Suprapubic skin (tissue), 4 donors: ENCODE results near the gene FRYL.

ENCODE experiments used
- POLR2A ChIP-seq, 2 donors: fragments of 450-650 bp; IDR thresholded peaks; one replicate each; pipeline ENCODE4 v1.6.1; 2017; ENCODE audit warnings: antibody characterized with exemption in 2 of 2, mild to moderate bottlenecking in 2 of 2, moderate library complexity in 2 of 2
- POLR2AphosphoS5 ChIP-seq, 3 donors: sonication (generic); formaldehyde crosslinking; IDR thresholded peaks; one replicate each; pipeline ENCODE4 v1.6.1; 2017; ENCODE audit warnings: antibody characterized with exemption in 3 of 3
- TF ChIP-seq, protein P1 (sequence below), 2 donors: fragments of 200-600 bp in 1 of 2; fragments of 450-650 bp in 1 of 2; sonication (generic) in 1 of 2; IDR thresholded peaks; one replicate each; pipeline ENCODE4 v1.5.1; 2016 to 2019; ENCODE audit warnings: antibody characterized with exemption in 2 of 2, mild to moderate bottlenecking in 1 of 2, moderate library complexity in 1 of 2

DNA sequence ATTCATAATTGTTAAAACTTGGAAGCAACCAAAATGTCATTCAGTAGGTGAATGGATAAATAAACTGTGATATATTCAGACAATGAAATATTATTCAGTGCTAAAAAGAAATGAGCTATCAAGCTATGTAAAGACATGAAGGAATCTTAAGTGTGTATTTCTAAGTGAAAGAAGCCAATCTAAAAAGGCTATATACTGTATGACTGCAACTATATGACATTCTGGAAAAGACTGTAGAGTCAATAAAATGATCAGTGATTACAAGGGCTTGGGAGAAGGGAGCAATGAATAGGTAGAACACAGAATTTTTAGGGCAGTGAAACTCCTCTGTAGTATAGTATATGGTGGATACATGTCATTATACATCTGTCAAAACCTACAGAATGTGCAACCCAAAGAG is 139.9 kb downstream of the FRYL start:
- TF ChIP-seq, protein P1, sequence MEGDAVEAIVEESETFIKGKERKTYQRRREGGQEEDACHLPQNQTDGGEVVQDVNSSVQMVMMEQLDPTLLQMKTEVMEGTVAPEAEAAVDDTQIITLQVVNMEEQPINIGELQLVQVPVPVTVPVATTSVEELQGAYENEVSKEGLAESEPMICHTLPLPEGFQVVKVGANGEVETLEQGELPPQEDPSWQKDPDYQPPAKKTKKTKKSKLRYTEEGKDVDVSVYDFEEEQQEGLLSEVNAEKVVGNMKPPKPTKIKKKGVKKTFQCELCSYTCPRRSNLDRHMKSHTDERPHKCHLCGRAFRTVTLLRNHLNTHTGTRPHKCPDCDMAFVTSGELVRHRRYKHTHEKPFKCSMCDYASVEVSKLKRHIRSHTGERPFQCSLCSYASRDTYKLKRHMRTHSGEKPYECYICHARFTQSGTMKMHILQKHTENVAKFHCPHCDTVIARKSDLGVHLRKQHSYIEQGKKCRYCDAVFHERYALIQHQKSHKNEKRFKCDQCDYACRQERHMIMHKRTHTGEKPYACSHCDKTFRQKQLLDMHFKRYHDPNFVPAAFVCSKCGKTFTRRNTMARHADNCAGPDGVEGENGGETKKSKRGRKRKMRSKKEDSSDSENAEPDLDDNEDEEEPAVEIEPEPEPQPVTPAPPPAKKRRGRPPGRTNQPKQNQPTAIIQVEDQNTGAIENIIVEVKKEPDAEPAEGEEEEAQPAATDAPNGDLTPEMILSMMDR (IDR thresholded peaks at IDR 0.05): no peak
- TF ChIP-seq POLR2A (IDR thresholded peaks at IDR 0.05) (no peak), POLR2AphosphoS5 (IDR thresholded peaks at IDR 0.05) (no peak)
